Naive B cell (primary cell): Measurements from ENCODE around the gene ANKMY1. TPM values are rescaled to one million over a fixed set of nuclear protein-coding genes. Genes with fewer than 3 reads are reported as not detected.

ENCODE experiments used
- ATAC-seq, 2 donors: fragments of 150-1000 bp; cut with Tn5 transposase; 2 replicates each; pipeline ENCODE4 v1.10.0; 2021; ENCODE audit warnings: low read depth in 2 of 2, mild to moderate bottlenecking in 2 of 2, moderate library complexity in 2 of 2
- DNase-seq: peaks from one replicate; pipeline ENCODE4 v3.0.0; 2022
- H3K27ac Mint-ChIP-seq, 6 donors: one replicate each; pipeline ENCODE4 v1.8.0; 2020 to 2022; ENCODE audit warnings: mild to moderate bottlenecking in 6 of 6, mixed read lengths in 6 of 6, moderate library complexity in 5 of 6, inconsistent platforms in 2 of 6
- H3K27me3 Mint-ChIP-seq, 3 donors: one replicate each; pipeline ENCODE4 v1.8.0; 2021 to 2022; ENCODE audit warnings: mixed read lengths in 3 of 3, mild to moderate bottlenecking in 1 of 3
- H3K36me3 Mint-ChIP-seq, 2 donors: one replicate each; pipeline ENCODE4 v1.8.0; 2020 to 2022; ENCODE audit warnings: mixed read lengths in 2 of 2, inconsistent platforms in 1 of 2, mild to moderate bottlenecking in 1 of 2
- H3K4me1 Mint-ChIP-seq, 3 donors: one replicate each; pipeline ENCODE4 v1.8.0; 2020 to 2022; ENCODE audit warnings: mixed read lengths in 3 of 3, inconsistent platforms in 1 of 3, mild to moderate bottlenecking in 1 of 3, moderate library complexity in 1 of 3
- H3K4me3 Mint-ChIP-seq, 8 donors: one replicate each; pipeline ENCODE4 v1.8.0; 2020 to 2022; ENCODE audit warnings: mild to moderate bottlenecking in 8 of 8, mixed read lengths in 8 of 8, moderate library complexity in 8 of 8, inconsistent platforms in 2 of 8
- H3K9me3 Mint-ChIP-seq, 7 donors: one replicate each; pipeline ENCODE4 v1.8.0; 2020 to 2022; ENCODE audit warnings: mixed read lengths in 7 of 7, mild to moderate bottlenecking in 5 of 7, inconsistent platforms in 2 of 7, moderate library complexity in 1 of 7
- polyA plus RNA-seq, 6 donors: library from polyadenylated mRNA; unstranded; fragments of 300-500 nt; fragmentation: Illumina TruSeq; gene quantifications; one replicate each; pipeline ENCODE4 v1.2.3, GENCODE V29; 2021; ENCODE audit warnings: low read depth in 6 of 6

Gene ANKMY1
- polyA plus RNA-seq, 6 donors from 2014 or later = 5.8 to 21.1 (median 8.9) TPM

DNA sequence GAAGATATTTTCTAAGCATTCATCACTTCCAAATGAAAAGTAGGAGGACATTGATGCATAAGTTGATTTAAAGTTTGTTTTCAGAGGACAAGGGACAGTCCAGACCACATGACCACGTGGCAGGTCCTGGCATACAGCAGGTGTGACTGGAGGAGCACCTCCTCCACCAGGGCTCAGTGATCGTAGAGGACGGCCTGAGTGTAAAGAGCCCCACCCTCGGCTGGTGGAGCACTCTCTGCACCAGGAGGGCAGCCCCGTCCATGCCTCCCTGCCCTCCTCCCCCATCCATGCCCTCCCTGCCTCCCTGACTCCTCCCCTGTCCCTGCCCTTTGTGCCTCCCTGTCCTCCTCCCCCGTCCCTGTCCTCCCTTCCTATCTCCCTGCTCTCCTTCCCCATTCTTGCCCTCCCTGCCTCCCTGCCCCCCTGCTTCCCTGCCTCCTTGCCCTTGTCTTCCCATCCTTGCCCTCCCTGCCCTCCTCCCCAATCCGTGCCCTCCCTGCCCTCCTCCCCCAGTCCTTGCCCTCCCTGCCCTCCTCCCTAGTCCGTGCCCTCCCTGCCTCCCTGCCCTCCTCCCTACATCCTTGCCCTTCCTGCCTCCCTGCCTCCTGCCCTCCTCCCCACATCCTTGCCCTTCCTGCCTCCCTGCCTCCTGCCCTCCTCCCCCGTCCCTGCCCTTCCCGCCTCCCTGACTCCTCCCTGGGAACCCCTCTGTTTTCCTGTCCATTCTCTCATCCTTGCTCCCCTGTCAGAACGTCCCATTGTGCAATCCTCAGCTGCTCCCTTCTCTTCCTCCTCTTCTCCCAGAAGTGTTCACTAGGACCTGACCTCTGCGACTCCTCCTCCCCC, 47.9 kb downstream of the ANKMY1 start:
- Mint-ChIP-seq H3K27me3 (no peaks in the 10 kb centered on the region), H3K4me1 (peaks cover 13 to 25% (median 22%) of the 10 kb centered on the region in 3 donors), H3K9me3 (peaks cover 0 to 5% (median 0%) of the 10 kb centered on the region in 7 donors), H3K36me3 (peaks cover 6 to 30% of the 10 kb centered on the region in 2 donors), H3K27ac (no peak overlapping the region), H3K4me3 (no peak overlapping the region)
- DNase-seq (no peak), ATAC-seq (no peak)

DNA sequence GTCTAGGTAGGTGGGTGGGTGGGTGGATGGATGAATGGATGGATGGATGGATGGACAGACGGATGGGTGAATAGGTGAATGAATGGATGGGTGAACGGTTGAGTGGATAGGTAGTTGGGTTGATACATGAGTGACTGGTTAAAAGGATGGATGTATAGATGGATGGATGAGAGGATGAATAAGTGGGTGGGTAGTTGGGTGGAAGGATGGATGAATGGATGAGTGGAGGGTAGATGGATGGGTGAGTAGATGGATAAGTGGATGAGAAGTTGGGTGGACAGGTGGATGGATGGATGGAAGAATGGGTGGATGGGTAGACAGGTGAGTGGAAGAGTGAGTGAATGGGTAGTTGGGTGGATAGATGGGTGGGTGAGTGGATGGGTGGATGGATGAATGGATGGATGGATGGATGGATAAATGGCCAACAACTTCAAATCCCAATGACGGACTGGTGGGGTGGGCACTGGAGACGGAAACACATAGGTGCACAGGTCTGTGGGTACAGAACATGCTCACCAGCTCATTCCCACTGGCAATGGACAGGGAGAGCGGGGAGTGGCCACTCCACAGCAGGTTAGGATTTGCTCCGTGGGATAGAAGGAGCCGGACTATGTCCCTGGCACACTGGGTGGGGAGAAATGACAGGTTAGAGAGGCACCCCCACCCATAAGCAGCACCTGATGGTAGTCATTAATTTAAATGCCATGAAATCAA, 48.8 kb downstream of the ANKMY1 start:
- H3K27me3 Mint-ChIP-seq = no peaks in the 10 kb centered on the region

DNA sequence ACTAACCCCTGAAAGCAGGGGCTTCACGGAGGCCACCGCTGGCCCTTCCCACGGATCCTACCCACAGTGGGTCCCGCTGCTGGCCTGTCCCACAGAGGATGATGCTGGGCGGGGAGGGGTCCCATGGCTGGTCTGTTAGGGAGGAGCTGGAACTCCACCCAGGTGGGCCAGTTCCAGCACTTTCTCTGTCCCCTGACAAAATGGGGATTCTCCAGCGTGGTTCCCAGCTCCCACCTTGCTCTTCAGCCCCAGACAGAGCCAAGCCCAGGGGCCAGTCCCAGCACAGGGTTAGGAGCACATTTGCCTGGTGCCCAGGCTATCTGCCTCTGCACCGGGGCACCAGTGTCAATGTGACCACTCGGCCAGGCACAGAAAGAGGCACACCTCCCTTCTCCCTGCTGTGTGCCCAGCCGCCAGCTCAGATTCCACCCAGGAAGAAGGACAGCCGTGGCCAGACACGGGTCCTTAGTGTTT, 50.0 kb downstream of the ANKMY1 start:
- no peak for ATAC-seq
- no peak overlapping the region for H3K27ac Mint-ChIP-seq
- DNase-seq = no peak
- peaks cover 0 to 12% (median 4%) of the 10 kb centered on the region in 3 donors for H3K4me1 Mint-ChIP-seq
- peaks cover 0 to 5% (median 0%) of the 10 kb centered on the region in 7 donors for H3K9me3 Mint-ChIP-seq
- H3K27me3 Mint-ChIP-seq = no peaks in the 10 kb centered on the region
- H3K36me3 Mint-ChIP-seq = peaks cover 6 to 23% of the 10 kb centered on the region in 2 donors
- H3K4me3 Mint-ChIP-seq = peak overlapping the region in 1 of 8 donors; percentile 35

More for the DNA sequence above, 48.8 kb downstream of the ANKMY1 start:
- H3K4me1 Mint-ChIP-seq = peaks cover 9 to 21% (median 14%) of the 10 kb centered on the region in 3 donors
- no peak overlapping the region for H3K27ac Mint-ChIP-seq
- DNase-seq (no peak), ATAC-seq (no peak)
- peaks cover 0 to 5% (median 0%) of the 10 kb centered on the region in 7 donors for H3K9me3 Mint-ChIP-seq
- H3K36me3 Mint-ChIP-seq = peaks cover 6 to 26% of the 10 kb centered on the region in 2 donors
- peak overlapping the region in 1 of 8 donors; percentile 57 for H3K4me3 Mint-ChIP-seq

DNA sequence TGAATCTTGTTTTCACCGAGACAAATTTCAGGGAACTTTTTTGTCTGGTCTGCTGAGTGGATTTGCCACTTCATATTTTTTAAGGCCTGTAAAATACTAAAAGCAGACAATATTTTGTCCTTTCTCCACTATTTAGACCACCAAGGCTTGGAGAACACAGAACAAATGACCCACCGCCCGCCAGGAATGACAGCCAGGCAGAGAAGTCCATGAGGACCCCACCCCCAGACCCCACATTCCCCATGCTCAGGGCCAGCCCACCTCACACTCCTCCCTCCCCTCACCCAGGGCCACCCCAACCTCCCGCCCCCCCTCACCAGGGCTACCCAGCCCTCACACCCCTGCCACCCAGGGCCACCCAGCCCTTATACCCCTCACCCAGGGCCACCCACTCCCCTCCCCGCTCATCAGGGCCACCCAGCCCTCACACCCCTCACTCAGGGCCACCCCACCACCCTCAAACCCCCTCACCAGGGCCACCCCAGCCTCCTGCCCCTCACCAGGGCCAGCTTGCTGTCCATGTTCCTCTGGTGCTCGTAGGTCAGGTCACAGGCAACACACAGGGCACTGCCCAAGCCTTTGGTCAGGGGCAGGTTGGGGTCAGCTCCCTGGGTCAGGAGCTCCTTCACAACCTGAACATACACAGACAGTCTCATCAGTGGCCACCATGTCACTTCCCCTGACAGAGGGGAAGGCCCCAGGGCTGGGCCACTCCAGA, 50.6 kb downstream of the ANKMY1 start:
- H3K9me3 Mint-ChIP-seq = peaks cover 0 to 5% (median 0%) of the 10 kb centered on the region in 7 donors
- H3K27ac Mint-ChIP-seq = no peak overlapping the region
- peaks cover 6 to 23% of the 10 kb centered on the region in 2 donors for H3K36me3 Mint-ChIP-seq
- no peaks in the 10 kb centered on the region for H3K27me3 Mint-ChIP-seq
- DNase-seq (no peak), ATAC-seq (no peak)
- no peak overlapping the region for H3K4me3 Mint-ChIP-seq
- peaks cover 0 to 12% (median 4%) of the 10 kb centered on the region in 3 donors for H3K4me1 Mint-ChIP-seq

DNA sequence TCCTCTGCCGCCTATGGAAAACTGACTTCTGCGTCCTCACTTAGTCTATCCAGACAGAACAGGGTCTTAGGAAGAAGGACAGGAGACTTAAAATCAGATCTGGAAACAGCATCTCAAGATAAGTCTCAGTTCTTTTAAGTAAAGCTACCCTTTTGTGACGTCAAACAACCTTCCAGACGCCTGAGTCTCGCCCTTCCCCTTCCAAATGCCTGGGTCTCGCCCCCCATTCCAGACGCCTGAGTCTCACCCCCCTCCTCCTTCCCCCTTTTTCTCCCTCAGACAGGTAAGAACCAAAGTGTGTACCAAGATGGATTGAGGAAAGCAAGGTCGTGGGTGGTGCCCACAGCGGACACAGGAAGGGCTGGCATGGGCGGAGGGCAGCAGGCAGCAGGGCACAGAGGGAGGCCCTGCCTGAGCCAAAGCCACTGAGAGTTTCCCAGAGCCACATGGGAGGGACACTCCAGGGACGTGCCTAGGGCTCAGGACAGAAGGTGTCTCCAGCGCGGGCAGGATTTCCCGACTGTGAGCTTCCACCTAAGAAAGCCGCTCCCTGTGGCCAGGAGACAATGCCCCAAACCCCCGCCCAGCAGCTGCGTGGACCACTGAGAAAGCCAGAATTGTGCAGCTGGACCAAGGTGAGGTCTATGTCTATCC, 51.3 kb downstream of the ANKMY1 start:
- Mint-ChIP-seq H3K27ac (no peak overlapping the region), H3K9me3 (peaks cover 0 to 5% (median 0%) of the 10 kb centered on the region in 7 donors), H3K27me3 (no peaks in the 10 kb centered on the region), H3K4me3 (no peak overlapping the region), H3K4me1 (peaks cover 0 to 12% (median 4%) of the 10 kb centered on the region in 3 donors), H3K36me3 (peaks cover 6 to 23% of the 10 kb centered on the region in 2 donors)
- DNase-seq (no peak), ATAC-seq (no peak)

DNA sequence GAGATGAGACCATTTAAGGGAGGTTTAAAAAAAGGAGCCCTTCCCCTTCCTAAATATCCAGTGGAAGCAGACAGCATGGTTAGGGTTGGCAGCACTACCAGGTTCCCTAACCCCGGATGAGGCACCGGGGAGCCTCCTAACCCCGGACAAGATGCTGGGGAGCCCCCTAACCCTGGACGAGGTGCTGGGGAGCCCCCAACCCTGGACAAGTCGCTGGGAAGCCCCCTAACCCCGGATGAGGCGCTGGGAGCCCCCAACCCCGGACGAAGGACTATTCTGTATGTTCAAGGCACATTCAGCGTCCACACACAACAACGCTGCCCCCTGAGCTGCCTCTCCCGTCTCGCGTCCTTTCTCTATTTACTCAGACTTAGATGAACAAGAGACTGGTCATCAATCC, 51.9 kb downstream of the ANKMY1 start:
- Mint-ChIP-seq H3K4me1 (peaks cover 0 to 15% (median 4%) of the 10 kb centered on the region in 3 donors), H3K36me3 (peaks cover 6 to 21% of the 10 kb centered on the region in 2 donors), H3K9me3 (peaks cover 0 to 5% (median 0%) of the 10 kb centered on the region in 7 donors), H3K27ac (no peak overlapping the region), H3K4me3 (no peak overlapping the region), H3K27me3 (no peaks in the 10 kb centered on the region)
- ATAC-seq (no peak), DNase-seq (no peak)

DNA sequence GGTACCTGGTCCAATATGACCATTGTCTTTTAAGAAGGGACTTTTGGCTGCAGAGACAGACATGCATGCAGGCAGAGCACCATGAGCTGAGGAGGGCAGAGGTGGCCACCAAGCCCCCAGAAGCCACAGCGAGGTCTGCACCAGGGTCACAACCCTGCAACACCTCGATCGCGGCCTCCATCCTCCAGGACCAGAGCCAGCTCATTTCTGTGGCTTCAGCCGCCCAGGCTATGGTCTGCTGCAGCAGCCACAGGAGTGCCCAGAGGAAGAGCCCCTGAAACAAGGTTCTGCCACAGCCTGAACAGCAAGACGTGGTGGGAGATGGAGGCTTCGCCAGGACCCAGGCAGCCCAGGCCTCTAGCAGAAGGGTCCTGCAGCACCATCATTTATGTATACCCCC, 53.9 kb downstream of the ANKMY1 start:
- Mint-ChIP-seq H3K9me3 (peaks cover 0 to 3% (median 0%) of the 10 kb centered on the region in 7 donors), H3K36me3 (peaks cover 8 to 13% of the 10 kb centered on the region in 2 donors), H3K27me3 (no peaks in the 10 kb centered on the region), H3K27ac (peak overlapping the region in 1 of 6 donors; percentile 54), H3K4me3 (no peak overlapping the region), H3K4me1 (peaks cover 0 to 14% (median 2%) of the 10 kb centered on the region in 3 donors)
- ATAC-seq (no peak), DNase-seq (no peak)

DNA sequence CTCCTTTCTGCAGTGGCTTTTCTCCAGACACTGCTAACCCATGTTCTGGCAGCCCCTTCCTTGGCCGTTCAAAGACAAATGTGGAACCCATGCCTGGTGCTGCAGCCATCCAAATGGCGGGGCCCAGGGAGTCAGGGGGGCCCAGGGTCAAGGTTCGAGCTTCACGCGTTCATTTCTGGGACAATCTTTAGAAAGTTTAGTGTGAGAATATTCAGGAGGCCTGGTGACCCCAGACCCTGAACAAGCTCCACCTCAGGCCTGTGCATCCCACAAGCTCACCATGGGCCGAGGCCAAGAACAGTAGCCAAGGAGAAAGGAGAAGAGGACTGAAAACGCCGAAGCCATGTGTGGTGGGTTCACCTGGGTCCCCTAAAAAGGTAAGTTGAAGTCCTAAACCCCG, 54.4 kb downstream of the ANKMY1 start:
- DNase-seq (no peak), ATAC-seq (no peak)
- no peak overlapping the region for H3K4me3 Mint-ChIP-seq
- no peak overlapping the region for H3K27ac Mint-ChIP-seq
- H3K4me1 Mint-ChIP-seq = peaks cover 0 to 11% (median 2%) of the 10 kb centered on the region in 3 donors
- no peaks in the 10 kb centered on the region for H3K9me3 Mint-ChIP-seq
- H3K27me3 Mint-ChIP-seq = no peaks in the 10 kb centered on the region
- H3K36me3 Mint-ChIP-seq = peaks cover 6 to 12% of the 10 kb centered on the region in 2 donors

DNA sequence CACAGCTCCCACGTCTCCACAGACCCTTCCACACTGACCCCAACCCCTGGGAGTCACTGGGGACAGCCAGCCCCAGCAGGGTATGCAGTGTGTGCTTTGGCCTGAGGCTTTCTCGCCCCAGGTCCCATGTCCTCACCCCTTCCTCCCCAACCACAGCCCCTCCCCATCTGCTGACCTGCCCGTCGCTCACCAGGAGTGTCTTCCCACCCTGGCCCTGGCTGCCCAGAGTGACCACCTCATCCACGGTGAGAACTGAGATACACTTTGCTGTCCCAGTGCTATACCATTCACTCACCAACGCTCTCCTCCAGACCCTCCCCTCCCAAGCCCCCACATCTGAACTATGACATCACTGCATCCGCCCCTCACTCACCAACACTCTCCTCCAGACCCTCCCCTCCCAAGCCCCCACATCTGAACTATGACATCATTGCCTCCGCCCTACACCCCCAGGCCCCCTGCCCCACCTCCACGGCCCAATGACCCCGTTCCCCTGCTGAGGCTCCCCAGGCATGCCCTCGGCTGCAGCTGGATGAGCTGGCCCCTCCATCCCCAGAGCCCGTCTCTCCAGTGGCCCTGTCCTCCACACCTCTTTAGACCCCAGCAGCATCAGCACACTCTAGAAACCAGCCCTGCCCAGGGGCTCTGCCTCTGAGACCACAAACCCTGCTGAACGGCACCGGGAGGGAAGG, 55.2 kb downstream of the ANKMY1 start:
- H3K4me1 Mint-ChIP-seq = peaks cover 0 to 11% (median 2%) of the 10 kb centered on the region in 3 donors
- ATAC-seq (no peak), DNase-seq (no peak)
- H3K27ac Mint-ChIP-seq = no peak overlapping the region
- no peak overlapping the region for H3K4me3 Mint-ChIP-seq
- H3K36me3 Mint-ChIP-seq = peaks cover 5 to 18% of the 10 kb centered on the region in 2 donors
- no peaks in the 10 kb centered on the region for H3K9me3 Mint-ChIP-seq
- no peaks in the 10 kb centered on the region for H3K27me3 Mint-ChIP-seq

DNA sequence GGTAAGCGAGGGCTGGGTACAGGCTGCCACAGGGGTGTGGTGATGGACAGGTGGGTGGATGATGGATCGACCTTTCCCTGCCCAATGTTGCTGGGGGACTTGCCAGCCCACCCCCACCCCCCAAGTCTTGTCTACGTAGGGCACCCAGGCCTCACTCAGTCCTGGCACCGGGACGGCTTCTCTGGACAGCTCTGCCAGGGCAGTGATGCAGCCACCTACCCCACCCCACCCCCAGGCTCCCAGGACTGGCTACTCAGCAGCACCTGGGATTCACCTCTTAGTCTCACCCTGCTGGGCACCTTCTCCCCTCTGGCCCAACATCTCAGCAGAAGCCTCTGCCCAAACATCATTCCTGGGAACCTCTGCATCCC, 55.7 kb downstream of the ANKMY1 start:
- H3K4me1 Mint-ChIP-seq = peaks cover 0 to 11% (median 2%) of the 10 kb centered on the region in 3 donors
- no peak overlapping the region for H3K4me3 Mint-ChIP-seq
- H3K9me3 Mint-ChIP-seq = no peaks in the 10 kb centered on the region
- ATAC-seq (no peak), DNase-seq (no peak)
- no peak overlapping the region for H3K27ac Mint-ChIP-seq
- peaks cover 5 to 23% of the 10 kb centered on the region in 2 donors for H3K36me3 Mint-ChIP-seq
- no peaks in the 10 kb centered on the region for H3K27me3 Mint-ChIP-seq

DNA sequence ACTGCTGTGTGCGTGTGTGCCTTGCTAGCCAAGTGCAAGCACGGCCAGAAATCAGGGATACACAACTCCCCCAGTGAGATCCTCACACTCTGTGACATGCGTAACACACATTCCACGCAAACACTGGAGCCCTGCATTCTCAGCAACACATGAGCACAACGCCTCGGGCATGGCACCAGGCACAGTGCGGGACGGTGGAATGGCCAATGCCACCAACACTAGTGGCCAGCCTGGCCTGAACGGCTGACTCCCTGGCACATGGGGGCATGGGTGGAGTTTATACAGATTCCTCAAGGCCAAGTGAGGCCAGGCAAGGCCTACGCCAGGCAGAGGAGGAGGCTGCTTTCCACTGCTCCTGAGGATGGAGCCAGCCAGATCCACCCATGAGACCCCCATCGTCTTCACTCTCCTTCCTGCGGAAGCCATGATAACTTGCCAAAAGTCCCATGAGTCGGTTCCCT, 56.2 kb downstream of the ANKMY1 start:
- no peak overlapping the region for H3K4me3 Mint-ChIP-seq
- H3K4me1 Mint-ChIP-seq = peaks cover 0 to 11% (median 2%) of the 10 kb centered on the region in 3 donors
- H3K27me3 Mint-ChIP-seq = no peaks in the 10 kb centered on the region
- ATAC-seq (no peak), DNase-seq (no peak)
- peaks cover 5 to 25% of the 10 kb centered on the region in 2 donors for H3K36me3 Mint-ChIP-seq
- H3K27ac Mint-ChIP-seq = no peak overlapping the region
- no peaks in the 10 kb centered on the region for H3K9me3 Mint-ChIP-seq
